Hippocampal formation (tissue), 2 donors: Measurements from ENCODE around the gene ERG28.
"Not testable (repeated sequence)": the region's sequence is repeated elsewhere in the genome, so short reads cannot be mapped to it uniquely, and the experiment has no call there.

ENCODE experiments used
- DNase-seq, 2 donors: peaks; one replicate each; lab custom pipeline; 2025; lab: John Stamatoyannopoulos, UW

The ERG28 gene

GRCh38 chr14:75660630-75661498 lies at the start of gene ERG28, which contains the start of gene TTLL5:
Gene ERG28 (minus strand): TSS chr14:75660876. CDS start chr14:75657502, 3,374 bp downstream.
Gene TTLL5 (plus strand): TSS chr14:75661246. CDS start chr14:75663150, 1,904 bp downstream.
- peak; percentile 95 to 98 for DNase-seq

- DNase-seq = peak; percentile 68 to 91
Measured at GRCh38 chr14:75709207-75709812, 48.6 kb upstream of the ERG28 start.

GRCh38 chr14:75705014-75705413 lies 44.3 kb upstream of the ERG28 start:
- no peak for DNase-seq

- DNase-seq = no peak
Measured at GRCh38 chr14:75703467-75703866, 42.8 kb upstream of the ERG28 start.

GRCh38 chr14:75702616-75703261 lies 42.1 kb upstream of the ERG28 start:
- no peak for DNase-seq

- no peak for DNase-seq
Measured at GRCh38 chr14:75702122-75702521, 41.4 kb upstream of the ERG28 start.

- no peak for DNase-seq
Measured at GRCh38 chr14:75700295-75700694, 39.6 kb upstream of the ERG28 start.

- no peak for DNase-seq
Measured at GRCh38 chr14:75699331-75699730, 38.7 kb upstream of the ERG28 start.

- DNase-seq = no peak
Measured at GRCh38 chr14:75697918-75698317, 37.2 kb upstream of the ERG28 start.

- peak in 1 of 2 donors; percentile 25 for DNase-seq
Measured at GRCh38 chr14:75697386-75697785, 36.7 kb upstream of the ERG28 start.

- DNase-seq = not testable (repeated sequence)
Measured at GRCh38 chr14:75695025-75695424, 34.3 kb upstream of the ERG28 start.

GRCh38 chr14:75690010-75690409 lies 29.3 kb upstream of the ERG28 start:
- DNase-seq = no peak

GRCh38 chr14:75689012-75689411 lies 28.3 kb upstream of the ERG28 start:
- DNase-seq = no peak

GRCh38 chr14:75685910-75686309 lies 25.2 kb upstream of the ERG28 start:
- DNase-seq = no peak

- DNase-seq = no peak
Measured at GRCh38 chr14:75675265-75675960, 14.7 kb upstream of the ERG28 start.

GRCh38 chr14:75673345-75674035 lies 12.8 kb upstream of the ERG28 start:
- no peak for DNase-seq

- DNase-seq = no peak
Measured at GRCh38 chr14:75672605-75673192, 12.0 kb upstream of the ERG28 start.

- peak in 1 of 2 donors; percentile 32 for DNase-seq
Measured at GRCh38 chr14:75667099-75667765, 6.6 kb upstream of the ERG28 start.

- DNase-seq = no peak
Measured at GRCh38 chr14:75662966-75663365, 2.3 kb upstream of the ERG28 start.

- DNase-seq = no peak
Measured at GRCh38 chr14:75661499-75661814, 781 bp upstream of the ERG28 start.

GRCh38 chr14:75660238-75660629 lies 442 bp downstream of the ERG28 start:
- DNase-seq = no peak
